ENCODE data around the gene CNTLN. TPM values are rescaled to one million over a fixed set of nuclear protein-coding genes. Genes with fewer than 3 reads are reported as not detected.
"Not testable (repeated sequence)": the region's sequence is repeated elsewhere in the genome, so short reads cannot be mapped to it uniquely, and the experiment has no call there.

CNTLN gene
- total and polyA plus RNA-seq, 9 donors = 8.4 to 24.8 (median 16.2) TPM

- no peaks in the 10 kb centered on the region for H3K36me3 ChIP-seq
- intact Hi-C loops (cut with DNase I) = no loop called here
Observed at GRCh38 chr9:17425384-17425783, 290.5 kb downstream of the CNTLN start.

GRCh38 chr9:17433526-17433925, 298.7 kb downstream of the CNTLN start:
- no peak overlapping the region for H3K27ac ChIP-seq
- H3K27me3 ChIP-seq = no peaks in the 10 kb centered on the region
- no peak overlapping the region for H3K4me3 ChIP-seq
- DNase-seq = no peak
- no peak for TF ChIP-seq EP300 (IDR thresholded peaks at IDR 0.05)
- TF ChIP-seq POLR2A (IDR thresholded peaks at IDR 0.05) = no peak
- TF ChIP-seq CTCF (IDR thresholded peaks at IDR 0.05) = no peak
- no peaks in the 10 kb centered on the region for H3K36me3 ChIP-seq
- no peaks in the 10 kb centered on the region for H3K4me1 ChIP-seq (ENCODE audit: insufficient read depth)
- intact Hi-C loops (cut with DNase I) = loop anchor here in 1 of 4 donors (5.0 kb wide), 1 partner anchor 1194 kb away; no protein-coding TSS in a partner anchor
- H3K9me3 ChIP-seq = no peaks in the 10 kb centered on the region
- WGBS, 3 donors = 96 to 98% (median 98%) methylated on average over 6 of the region's 6 CpGs

More at GRCh38 chr9:17425384-17425783, 290.5 kb downstream of the CNTLN start:
- H3K4me1 ChIP-seq (ENCODE audit: insufficient read depth) = no peaks in the 10 kb centered on the region
- DNase-seq = no peak
- no peak overlapping the region for H3K27ac ChIP-seq
- no peaks in the 10 kb centered on the region for H3K27me3 ChIP-seq
- no peaks in the 10 kb centered on the region for H3K9me3 ChIP-seq
- no peak overlapping the region for H3K4me3 ChIP-seq
- 91 to 98% (median 97%) methylated on average over 2 of the region's 2 CpGs for WGBS, 3 donors
- TF ChIP-seq CTCF (IDR thresholded peaks at IDR 0.05) = no peak
- no peak for TF ChIP-seq POLR2A (IDR thresholded peaks at IDR 0.05)
- TF ChIP-seq EP300 (IDR thresholded peaks at IDR 0.05) = no peak

GRCh38 chr9:17436854-17437253, 302.0 kb downstream of the CNTLN start:
- H3K36me3 ChIP-seq = no peaks in the 10 kb centered on the region
- no peak overlapping the region for H3K27ac ChIP-seq
- H3K4me1 ChIP-seq (ENCODE audit: insufficient read depth) = no peaks in the 10 kb centered on the region
- intact Hi-C loops (cut with DNase I) = no loop called here
- no peaks in the 10 kb centered on the region for H3K27me3 ChIP-seq
- WGBS, 3 donors = 89 to 98% (median 91%) methylated on average over 7 of the region's 7 CpGs
- DNase-seq = no peak
- no peaks in the 10 kb centered on the region for H3K9me3 ChIP-seq
- no peak for TF ChIP-seq EP300 (IDR thresholded peaks at IDR 0.05)
- TF ChIP-seq POLR2A (IDR thresholded peaks at IDR 0.05) = no peak
- no peak for TF ChIP-seq CTCF (IDR thresholded peaks at IDR 0.05)
- H3K4me3 ChIP-seq = no peak overlapping the region

GRCh38 chr9:17437813-17438212, 303.0 kb downstream of the CNTLN start:
- Histone ChIP-seq H3K9me3 (no peaks in the 10 kb centered on the region), H3K27ac (no peak overlapping the region), H3K36me3 (no peaks in the 10 kb centered on the region), H3K27me3 (no peaks in the 10 kb centered on the region), H3K4me1 (ENCODE audit: insufficient read depth) (no peaks in the 10 kb centered on the region), H3K4me3 (no peak overlapping the region)
- intact Hi-C loops (cut with DNase I) = no loop called here
- no peak for TF ChIP-seq POLR2A (IDR thresholded peaks at IDR 0.05)
- no peak for TF ChIP-seq CTCF (IDR thresholded peaks at IDR 0.05)
- no peak for TF ChIP-seq EP300 (IDR thresholded peaks at IDR 0.05)
- DNase-seq = no peak
- WGBS, 3 donors = 95 to 99% (median 97%) methylated on average over 2 of the region's 2 CpGs

GRCh38 chr9:17445126-17445525, 310.3 kb downstream of the CNTLN start:
- H3K4me1 ChIP-seq (ENCODE audit: insufficient read depth); H3K9me3 ChIP-seq; H3K27me3 ChIP-seq; intact Hi-C loops (cut with DNase I); H3K36me3 ChIP-seq; DNase-seq; H3K4me3 ChIP-seq; H3K27ac ChIP-seq: not testable (repeated sequence)
- 80 to 95% (median 84%) methylated on average over 3 of the region's 3 CpGs for WGBS, 3 donors
